NCI-H187 (cell line): ENCODE data around the gene CCR6.
"Not testable (repeated sequence)": the region's sequence is repeated elsewhere in the genome, so short reads cannot be mapped to it uniquely, and the experiment has no call there.

Source experiments
- DNase-seq, 2 experiments: peaks; one replicate each; lab custom pipeline; 2025; lab: John Stamatoyannopoulos, UW

The CCR6 gene

GRCh38 chr6:167122827-167123657 is at the start of gene CCR6:
Gene CCR6, plus strand, starts transcription at chr6:167123096. Its CDS starts 13,039 bp downstream, at chr6:167136135.
- DNase-seq: no peak

- DNase-seq: no peak
These were observed 49.1 kb upstream of the CCR6 start for GRCh38 chr6:167073679-167074274.

- no peak for DNase-seq
These were observed 45.5 kb upstream of the CCR6 start for GRCh38 chr6:167077241-167077932.

- no peak for DNase-seq
These were observed 44.2 kb upstream of the CCR6 start for GRCh38 chr6:167078745-167079144.

- no peak for DNase-seq
These were observed 43.0 kb upstream of the CCR6 start for GRCh38 chr6:167079853-167080297.

GRCh38 chr6:167087857-167088354 is 35.0 kb upstream of the CCR6 start:
- DNase-seq: no peak

- not testable (repeated sequence) for DNase-seq
These were observed 34.2 kb upstream of the CCR6 start for GRCh38 chr6:167088741-167089140.

GRCh38 chr6:167089243-167090142 is 33.4 kb upstream of the CCR6 start:
- DNase-seq: no peak

- no peak for DNase-seq
These were observed 32.7 kb upstream of the CCR6 start for GRCh38 chr6:167090171-167090570.

- no peak for DNase-seq
These were observed 31.7 kb upstream of the CCR6 start for GRCh38 chr6:167091026-167091804.

- no peak for DNase-seq
These were observed 31.1 kb upstream of the CCR6 start for GRCh38 chr6:167091805-167092107.

GRCh38 chr6:167092672-167093339 is 30.1 kb upstream of the CCR6 start:
- DNase-seq: no peak

- no peak for DNase-seq
These were observed 29.4 kb upstream of the CCR6 start for GRCh38 chr6:167093406-167093921.

GRCh38 chr6:167093922-167094432 is 28.9 kb upstream of the CCR6 start:
- no peak for DNase-seq

- no peak for DNase-seq
These were observed 28.5 kb upstream of the CCR6 start for GRCh38 chr6:167094436-167094819.

GRCh38 chr6:167094820-167095637 is 27.9 kb upstream of the CCR6 start:
- no peak for DNase-seq

- DNase-seq: no peak
These were observed 27.0 kb upstream of the CCR6 start for GRCh38 chr6:167095888-167096287.

- DNase-seq: no peak
These were observed 25.9 kb upstream of the CCR6 start for GRCh38 chr6:167096991-167097390.

- DNase-seq: no peak
These were observed 25.1 kb upstream of the CCR6 start for GRCh38 chr6:167097770-167098169.
